NCI-H526 treated with DMSO at 0.1 percent for 48 hours (cell line): ENCODE results near the gene PURA.

Source experiments
- DNase-seq: peaks from one replicate; lab custom pipeline; 2025; lab: John Stamatoyannopoulos, UW

PURA gene

GRCh38 chr5:140113699-140114263 lies at the start of gene PURA:
PURA (plus strand) TSS chr5:140114109; CDS start chr5:140114182, 73 bp downstream.
- peak; percentile 94 for DNase-seq

DNA sequence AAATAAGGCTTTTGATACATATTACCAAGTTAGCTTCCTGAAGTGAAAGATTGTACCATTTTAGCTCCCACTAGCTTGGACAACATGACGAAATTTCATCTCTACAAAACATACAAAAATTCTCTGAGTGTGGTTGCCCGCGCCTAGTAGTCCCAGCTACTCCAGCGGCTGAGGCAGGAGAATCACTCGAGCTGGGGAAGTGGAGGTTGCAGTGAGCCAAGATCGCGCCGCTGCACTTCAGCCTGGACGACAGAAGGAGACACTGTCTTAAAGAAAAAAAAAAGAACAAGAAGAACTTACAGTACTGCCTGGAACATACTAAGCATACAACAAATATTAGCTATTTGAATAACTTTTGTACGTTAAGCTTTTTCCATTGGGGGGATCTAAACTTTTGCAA lies 41.1 kb upstream of the PURA start:
- DNase-seq, result no peak

- DNase-seq, result no peak
These were observed 40.6 kb upstream of the PURA start for GRCh38 chr5:140073296-140073695.

GRCh38 chr5:140075371-140075770 lies 38.5 kb upstream of the PURA start:
- DNase-seq, result peak; percentile 22

DNA sequence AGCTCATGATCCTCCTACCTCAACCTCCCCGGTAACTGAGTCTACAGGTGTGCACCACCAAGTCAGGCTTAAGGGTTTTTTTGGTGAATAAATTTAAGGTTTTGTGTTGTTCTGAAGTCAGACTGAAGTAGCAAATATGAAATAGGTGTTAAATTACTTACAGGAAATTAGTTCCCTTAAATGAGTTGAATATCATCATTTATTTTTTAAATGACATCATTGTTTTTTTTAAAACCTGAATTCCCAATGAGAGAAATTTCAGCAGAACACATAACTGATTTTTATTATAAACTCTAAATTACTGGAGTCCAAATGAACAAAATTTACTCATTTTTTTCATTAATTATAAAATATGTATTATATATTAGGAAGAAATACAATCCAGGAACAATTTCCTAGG lies 37.8 kb upstream of the PURA start:
- no peak for DNase-seq

- DNase-seq, result no peak
These were observed 37.1 kb upstream of the PURA start for GRCh38 chr5:140076788-140077187.

DNA sequence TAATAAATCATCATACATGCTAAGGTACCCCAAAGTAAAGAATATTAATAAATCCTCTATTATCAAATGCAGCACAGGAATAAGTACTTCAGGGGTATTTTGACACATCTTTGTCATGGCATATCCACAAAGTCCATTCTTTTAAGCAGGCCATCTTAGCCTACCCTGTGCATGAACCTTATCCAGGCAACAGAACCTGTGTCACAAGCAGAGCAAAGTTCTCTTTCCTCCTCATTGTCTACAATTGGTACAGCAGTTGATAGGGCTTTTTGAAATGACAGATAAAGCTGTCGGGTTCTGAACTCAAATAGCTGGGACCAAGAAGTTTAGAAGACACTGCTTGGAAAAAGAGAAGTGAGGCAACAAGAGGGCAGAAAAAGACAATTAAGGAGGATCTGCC lies 30.8 kb upstream of the PURA start:
- no peak for DNase-seq

DNA sequence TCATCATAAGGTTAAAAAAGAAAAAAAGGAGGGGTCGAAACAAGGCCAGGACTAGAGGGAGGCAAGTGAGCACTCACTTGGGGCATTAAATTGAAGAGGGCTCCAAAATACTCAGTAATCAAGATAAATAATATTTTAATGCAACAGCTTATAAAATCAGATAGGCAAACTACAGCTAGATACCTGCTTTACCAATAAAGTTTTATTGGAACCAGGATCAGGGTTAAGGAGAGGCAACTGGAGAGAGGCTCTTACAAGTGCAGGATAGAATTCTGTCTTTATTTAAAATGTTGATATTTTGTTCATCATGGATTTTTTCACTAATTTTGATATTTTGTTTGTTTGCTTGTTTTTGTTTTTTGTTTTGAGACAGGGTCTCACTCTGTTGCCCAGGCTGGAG lies 30.3 kb upstream of the PURA start:
- no peak for DNase-seq

DNA sequence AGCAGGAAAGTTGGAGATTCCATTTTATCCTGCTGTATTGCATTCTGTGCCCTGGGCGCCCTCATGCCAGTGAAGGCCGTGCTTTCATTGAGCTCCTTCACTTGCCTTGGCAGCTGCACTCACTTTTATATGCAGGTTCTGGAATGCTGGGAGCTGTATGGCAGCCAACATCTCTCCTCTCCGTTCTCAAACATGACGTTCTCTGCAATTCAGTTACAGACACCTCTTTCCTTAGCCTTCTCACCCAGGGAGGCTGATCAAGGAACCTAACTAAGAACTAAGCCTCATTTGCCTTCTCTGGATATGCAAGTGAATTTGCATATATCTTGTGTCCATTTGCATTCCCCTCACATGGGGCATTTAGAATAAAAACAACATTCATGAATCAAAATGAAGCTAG lies 29.4 kb upstream of the PURA start:
- peak; percentile 94 for DNase-seq

GRCh38 chr5:140090251-140090650 lies 23.7 kb upstream of the PURA start:
- no peak for DNase-seq

DNA sequence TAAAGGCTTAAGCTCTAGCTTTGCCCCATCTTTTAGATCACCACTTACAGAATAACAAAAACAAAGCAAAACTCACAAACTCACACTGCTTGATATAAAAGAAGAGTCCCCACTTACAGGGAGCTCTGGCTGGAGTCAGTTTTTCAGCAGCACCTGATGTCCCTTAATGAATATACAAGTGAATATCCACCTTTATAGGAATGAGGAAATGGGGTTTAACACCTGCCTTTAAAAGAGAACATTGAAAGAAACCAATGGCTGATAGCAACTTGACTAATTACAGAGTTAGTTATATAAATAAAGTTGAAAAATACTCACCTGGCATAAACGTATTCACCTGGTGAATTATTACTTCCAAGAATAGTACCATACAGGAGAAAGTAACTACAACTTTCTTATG lies 20.7 kb upstream of the PURA start:
- DNase-seq, result no peak

DNA sequence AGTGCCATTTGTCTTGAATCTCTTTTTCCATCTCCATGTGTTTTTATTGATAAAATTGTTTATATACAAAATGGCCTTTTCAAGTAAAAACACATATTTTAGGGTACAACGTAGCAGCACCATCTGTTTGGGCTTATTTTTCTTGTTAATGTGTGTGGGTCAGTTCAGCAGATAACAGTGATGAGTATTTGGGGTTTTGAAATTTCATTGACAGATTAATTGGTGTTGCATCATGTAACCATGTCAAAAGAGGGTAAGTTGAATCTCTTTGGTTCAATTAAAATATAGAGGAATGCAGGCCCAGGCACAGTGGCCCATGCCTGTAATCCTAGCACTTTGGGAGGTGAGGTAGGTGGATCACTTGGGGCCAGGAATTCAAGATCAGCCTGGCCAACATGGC lies 20.0 kb upstream of the PURA start:
- no peak for DNase-seq

DNA sequence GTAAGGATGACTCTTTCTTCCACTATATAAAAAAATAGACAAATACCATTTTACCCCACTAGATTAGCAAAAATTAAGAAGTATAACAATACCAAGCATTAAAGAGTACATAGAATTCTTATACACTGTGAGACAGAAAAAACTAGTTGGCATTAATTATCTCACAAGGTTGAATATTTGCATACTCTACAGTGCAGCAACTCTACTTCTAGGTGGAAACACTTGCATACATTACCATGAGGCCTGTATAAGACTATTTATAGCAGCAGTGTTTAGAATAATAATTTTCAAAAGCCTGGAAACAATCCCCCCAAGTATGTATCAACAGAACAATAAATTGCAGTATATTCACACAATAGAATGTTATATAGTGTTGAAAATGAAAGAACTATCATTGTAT lies 19.0 kb upstream of the PURA start:
- DNase-seq, result peak; percentile 95

DNA sequence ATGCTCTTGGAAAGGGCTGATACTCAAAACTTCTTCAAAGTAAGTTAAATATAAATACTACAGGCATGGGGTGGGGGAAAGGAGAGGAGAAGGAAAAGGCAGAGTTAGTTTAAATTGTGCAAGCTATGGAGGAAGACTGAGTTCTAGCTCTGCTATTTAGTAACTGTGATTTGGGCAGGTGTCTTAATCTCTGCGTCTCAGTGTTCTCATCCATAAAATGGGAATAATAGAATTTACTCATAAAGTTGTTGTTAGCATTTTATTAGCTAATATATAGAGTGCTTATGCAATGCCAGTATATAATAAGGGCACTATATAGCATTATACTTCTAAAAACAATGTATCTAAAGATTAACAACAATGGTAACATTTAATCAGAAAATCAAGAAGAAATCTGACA lies 12.7 kb upstream of the PURA start:
- no peak for DNase-seq

DNA sequence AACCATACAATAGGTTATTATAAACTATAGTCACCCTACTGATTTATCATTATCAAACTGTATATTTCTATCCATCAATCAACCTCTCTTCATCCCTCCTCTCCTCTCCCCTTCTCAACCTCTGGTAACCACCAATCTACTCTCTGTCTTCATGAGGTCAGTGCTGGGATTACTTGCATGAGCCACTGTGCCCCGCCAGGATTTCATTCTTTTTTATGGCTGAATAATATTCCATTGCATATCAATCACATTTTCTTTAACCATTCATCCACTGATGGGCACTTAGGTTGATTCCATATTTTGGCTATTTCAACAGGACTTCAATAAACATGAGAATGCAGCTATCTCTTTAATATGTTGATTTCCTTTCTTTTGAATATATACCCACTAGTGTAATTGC lies 10.8 kb upstream of the PURA start:
- DNase-seq, result no peak

DNA sequence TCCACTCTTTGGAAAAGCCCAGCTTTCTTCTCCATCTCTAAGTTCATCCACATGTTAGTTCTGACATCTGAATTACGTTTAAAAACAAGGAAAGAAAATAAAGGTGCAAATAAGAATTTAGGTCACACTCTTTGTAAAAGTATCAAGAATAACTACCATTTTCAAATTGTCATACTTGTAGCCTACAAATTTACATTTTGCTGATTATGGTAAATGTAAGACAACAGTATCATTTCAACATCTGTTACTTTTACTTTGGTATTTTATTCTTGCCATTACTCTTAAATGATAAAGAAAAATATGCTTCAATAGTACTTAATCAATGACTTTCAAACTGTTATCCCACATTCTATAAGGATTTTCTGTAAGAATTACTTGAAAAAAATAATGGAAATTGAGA lies 9.8 kb upstream of the PURA start:
- no peak for DNase-seq

GRCh38 chr5:140106101-140106500 lies 7.8 kb upstream of the PURA start:
- no peak for DNase-seq

DNA sequence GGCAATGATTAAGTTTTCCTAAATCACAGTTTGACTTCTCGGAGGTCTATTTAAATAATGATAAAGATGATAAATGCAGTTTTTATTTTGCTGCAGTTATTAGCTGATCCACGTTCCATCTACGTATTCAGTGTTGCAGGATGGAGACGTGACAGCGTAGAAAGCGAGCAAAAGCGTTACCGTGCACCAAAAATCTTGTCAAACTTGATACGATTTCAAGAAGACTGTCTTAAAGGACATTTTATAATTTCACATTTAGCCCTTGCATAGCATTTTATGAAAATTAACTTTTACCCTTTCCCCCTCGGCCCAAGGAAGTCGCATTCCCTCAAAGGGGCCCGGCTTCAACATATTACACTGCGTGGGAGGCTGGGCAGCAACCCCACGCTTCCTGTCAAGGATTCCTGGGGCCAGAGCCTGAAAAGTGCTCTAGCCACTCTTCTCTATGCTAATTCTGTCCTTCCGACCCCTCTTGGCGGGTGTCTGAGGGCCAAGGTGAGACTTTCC lies 7.1 kb upstream of the PURA start:
- no peak for DNase-seq

GRCh38 chr5:140107312-140108092 lies 6.4 kb upstream of the PURA start:
- DNase-seq, result peak; percentile 90

DNA sequence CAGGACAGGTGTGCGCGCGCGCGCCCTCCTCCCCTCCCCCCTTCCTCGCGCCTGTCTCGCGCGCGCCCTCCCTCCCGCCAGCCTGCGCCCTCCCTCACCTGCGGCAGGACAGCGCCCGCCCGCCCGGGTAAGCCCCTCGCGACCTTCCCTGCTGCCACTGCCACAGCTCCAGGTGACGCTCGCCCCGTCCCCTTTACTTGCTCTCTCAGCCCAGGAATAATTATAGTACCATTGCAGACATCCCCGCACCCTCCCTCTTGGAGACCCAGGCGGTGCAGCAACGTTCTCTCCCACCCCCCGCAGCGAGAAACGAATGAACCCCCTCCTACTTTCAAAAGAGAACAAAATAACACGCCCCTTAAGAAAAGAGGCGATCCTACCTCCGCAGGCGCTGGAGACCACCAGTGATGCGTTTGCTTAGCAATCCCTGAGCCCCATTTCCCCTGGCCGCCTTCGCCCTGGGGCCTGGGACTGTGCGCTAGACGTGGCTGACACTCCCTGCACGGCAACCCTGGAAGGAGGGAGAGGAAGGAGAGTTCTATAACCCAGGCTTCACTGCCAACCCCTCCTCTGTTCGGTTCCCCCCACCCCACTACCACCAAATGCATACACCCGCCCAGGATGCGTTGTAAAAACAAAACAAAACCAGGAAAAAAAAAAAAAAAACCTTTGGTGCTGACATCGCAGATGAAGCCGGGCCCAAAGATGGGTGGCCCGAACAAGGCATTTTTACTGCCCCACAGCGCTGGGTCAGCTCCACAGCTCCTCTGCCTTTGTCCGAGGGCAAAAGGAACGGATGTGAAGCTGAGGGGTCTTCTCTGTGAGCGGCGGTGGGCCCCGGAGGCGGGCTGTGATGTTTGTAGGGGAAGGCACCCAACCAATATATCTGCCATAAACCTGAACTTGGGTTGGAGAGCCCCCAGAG lies 5.6 kb upstream of the PURA start:
- no peak for DNase-seq

DNA sequence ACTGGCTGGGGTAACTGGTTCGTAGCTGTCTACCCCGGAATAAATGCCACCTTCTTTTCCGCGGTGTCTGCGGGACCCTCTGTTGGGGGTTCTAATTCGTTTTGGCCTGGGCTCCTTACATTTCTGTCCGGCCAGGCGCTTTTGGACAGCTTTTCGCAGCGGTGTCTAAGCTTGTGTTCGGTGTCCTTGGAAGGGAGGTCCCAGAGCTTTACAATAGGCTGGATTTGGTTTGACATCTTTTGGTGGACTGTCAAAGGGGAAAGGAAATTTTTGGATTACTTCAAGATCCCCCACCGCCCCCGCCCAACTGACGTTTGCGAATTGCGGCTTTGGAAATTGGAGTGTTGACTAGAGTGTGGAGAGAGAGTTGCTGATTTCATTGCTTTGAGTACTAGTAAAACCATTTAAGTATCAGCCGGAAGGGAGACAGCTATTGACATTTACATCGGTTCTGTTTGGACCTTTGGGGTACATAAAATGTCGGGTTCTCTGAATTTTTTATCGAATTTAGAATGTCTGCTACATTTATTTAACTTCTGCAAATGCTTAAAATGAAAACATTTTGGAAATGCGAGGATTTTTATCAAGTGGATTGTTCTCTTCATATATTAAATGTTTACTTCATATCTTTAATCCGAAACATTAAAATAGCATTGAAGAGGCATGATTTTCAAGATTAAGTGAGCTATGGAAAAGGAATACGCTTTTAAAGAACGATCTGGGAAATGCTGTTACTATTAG lies 4.7 kb upstream of the PURA start:
- peak; percentile 60 for DNase-seq
